Hepatocyte (in vitro differentiated cells): ENCODE data around the gene NDUFB5.

Experiments used
- EZH2 ChIP-seq: fragments of 200-600 bp; sonication (generic); IDR thresholded peaks from 2 replicates; pipeline ENCODE4 v1.6.1; 2016; ENCODE audit warnings: antibody characterized with exemption, mild to moderate bottlenecking, borderline replicate concordance
- EZH2phosphoT487 ChIP-seq: fragments of 200-600 bp; sonication (generic); IDR thresholded peaks from one replicate; pipeline ENCODE4 v1.6.1; 2018; ENCODE audit warnings: antibody characterized with exemption, mild to moderate bottlenecking, low read depth, moderate library complexity; ENCODE audit not compliant: unreplicated experiment, severe bottlenecking
- TF ChIP-seq, protein P1 (sequence below): fragments of 200-600 bp; sonication (generic); IDR thresholded peaks from 2 replicates; pipeline ENCODE4 v1.5.1; 2016; ENCODE audit warnings: antibody characterized with exemption, mild to moderate bottlenecking; ENCODE audit not compliant: poor library complexity

DNA sequence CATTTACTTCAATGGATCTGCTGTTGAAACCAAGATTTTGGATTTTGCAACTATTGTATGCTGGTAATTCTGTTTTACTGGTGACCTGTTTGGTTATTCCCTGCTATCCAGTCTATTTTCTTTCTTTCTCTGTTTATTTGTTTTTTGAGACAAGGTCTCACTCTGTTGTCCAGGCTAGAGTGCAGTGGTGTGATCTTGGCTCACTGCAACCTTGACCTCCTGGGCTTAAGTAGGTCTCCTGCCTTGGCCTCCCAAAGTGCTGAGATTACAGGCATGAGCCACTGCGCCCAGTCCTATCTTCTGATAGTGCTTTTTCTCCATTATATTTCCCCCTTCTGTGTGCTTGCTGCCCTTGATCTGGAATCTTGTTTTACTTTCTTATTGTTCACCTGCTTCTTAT is 63.8 kb downstream of the NDUFB5 start:
- TF ChIP-seq, protein P1, sequence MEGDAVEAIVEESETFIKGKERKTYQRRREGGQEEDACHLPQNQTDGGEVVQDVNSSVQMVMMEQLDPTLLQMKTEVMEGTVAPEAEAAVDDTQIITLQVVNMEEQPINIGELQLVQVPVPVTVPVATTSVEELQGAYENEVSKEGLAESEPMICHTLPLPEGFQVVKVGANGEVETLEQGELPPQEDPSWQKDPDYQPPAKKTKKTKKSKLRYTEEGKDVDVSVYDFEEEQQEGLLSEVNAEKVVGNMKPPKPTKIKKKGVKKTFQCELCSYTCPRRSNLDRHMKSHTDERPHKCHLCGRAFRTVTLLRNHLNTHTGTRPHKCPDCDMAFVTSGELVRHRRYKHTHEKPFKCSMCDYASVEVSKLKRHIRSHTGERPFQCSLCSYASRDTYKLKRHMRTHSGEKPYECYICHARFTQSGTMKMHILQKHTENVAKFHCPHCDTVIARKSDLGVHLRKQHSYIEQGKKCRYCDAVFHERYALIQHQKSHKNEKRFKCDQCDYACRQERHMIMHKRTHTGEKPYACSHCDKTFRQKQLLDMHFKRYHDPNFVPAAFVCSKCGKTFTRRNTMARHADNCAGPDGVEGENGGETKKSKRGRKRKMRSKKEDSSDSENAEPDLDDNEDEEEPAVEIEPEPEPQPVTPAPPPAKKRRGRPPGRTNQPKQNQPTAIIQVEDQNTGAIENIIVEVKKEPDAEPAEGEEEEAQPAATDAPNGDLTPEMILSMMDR: no peak
- TF ChIP-seq EZH2phosphoT487 (no peak), EZH2 (no peak)
